PFSK-1 (cell line): ENCODE data around the gene PTPRN2.

Source experiments
- POLR2AphosphoS5 ChIP-seq: IDR thresholded peaks from 2 replicates; pipeline ENCODE4 v1.6.1; 2012; ENCODE audit warnings: low read depth, mild to moderate bottlenecking, control low read depth, low read length, moderate library complexity
- TAF1 ChIP-seq: IDR thresholded peaks from 2 replicates; pipeline ENCODE4 v1.6.1; 2012; ENCODE audit warnings: low read length, control low read depth, borderline replicate concordance; ENCODE audit not compliant: insufficient read depth
- TF ChIP-seq, protein P1 (sequence below), 2 experiments: IDR thresholded peaks; 2 replicates each; pipeline versions ENCODE4 v1.6.1 to v1.8.0; 2011 to 2012; ENCODE audit warnings: low read depth in 2 of 2, low read length in 2 of 2, control low read depth in 1 of 2, inconsistent platforms in 1 of 2, mild to moderate bottlenecking in 1 of 2, moderate library complexity in 1 of 2; ENCODE audit not compliant: insufficient read depth in 1 of 2

DNA sequence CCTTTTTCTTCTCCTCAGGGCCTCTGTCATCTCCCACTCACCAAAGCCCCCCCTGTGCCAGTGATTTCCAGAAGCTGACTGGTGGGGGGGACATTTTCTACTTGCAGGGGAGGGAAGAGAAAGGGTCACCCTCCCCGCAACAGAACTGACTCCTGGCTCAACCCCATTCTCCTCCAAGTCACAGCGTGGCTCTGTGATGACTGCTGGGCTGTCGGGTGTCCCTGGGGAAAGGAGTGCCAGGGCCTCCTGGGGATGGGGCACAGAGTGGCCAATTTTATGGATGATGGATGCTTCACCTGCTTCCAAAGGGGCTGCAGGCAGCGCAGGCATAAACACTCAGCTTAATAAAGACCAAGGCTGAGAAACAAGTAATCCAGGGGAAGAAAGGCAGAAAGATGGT is 523.0 kb downstream of the PTPRN2 start:
- TF ChIP-seq POLR2AphosphoS5 (no peak), TAF1 (no peak)
- TF ChIP-seq, protein P1, sequence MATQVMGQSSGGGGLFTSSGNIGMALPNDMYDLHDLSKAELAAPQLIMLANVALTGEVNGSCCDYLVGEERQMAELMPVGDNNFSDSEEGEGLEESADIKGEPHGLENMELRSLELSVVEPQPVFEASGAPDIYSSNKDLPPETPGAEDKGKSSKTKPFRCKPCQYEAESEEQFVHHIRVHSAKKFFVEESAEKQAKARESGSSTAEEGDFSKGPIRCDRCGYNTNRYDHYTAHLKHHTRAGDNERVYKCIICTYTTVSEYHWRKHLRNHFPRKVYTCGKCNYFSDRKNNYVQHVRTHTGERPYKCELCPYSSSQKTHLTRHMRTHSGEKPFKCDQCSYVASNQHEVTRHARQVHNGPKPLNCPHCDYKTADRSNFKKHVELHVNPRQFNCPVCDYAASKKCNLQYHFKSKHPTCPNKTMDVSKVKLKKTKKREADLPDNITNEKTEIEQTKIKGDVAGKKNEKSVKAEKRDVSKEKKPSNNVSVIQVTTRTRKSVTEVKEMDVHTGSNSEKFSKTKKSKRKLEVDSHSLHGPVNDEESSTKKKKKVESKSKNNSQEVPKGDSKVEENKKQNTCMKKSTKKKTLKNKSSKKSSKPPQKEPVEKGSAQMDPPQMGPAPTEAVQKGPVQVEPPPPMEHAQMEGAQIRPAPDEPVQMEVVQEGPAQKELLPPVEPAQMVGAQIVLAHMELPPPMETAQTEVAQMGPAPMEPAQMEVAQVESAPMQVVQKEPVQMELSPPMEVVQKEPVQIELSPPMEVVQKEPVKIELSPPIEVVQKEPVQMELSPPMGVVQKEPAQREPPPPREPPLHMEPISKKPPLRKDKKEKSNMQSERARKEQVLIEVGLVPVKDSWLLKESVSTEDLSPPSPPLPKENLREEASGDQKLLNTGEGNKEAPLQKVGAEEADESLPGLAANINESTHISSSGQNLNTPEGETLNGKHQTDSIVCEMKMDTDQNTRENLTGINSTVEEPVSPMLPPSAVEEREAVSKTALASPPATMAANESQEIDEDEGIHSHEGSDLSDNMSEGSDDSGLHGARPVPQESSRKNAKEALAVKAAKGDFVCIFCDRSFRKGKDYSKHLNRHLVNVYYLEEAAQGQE (IDR thresholded peaks at IDR 0.05; ENCODE audit: insufficient read depth in 1 of 2, low read depth in 2 of 2, low read length in 2 of 2) = no peak
